ENCODE measurements around the gene FUT2. TPM values are rescaled to one million over a fixed set of nuclear protein-coding genes. Genes with fewer than 3 reads are reported as not detected.
"Not testable (repeated sequence)": the region's sequence is repeated elsewhere in the genome, so short reads cannot be mapped to it uniquely, and the experiment has no call there.

The FUT2 gene
- polyA plus RNA-seq, 2 donors, result 34.5 to 51.8 TPM

GRCh38 chr19:48689449-48689848, 6.3 kb upstream of the FUT2 start:
- Histone ChIP-seq H3K27me3 (ENCODE audit: control insufficient read depth in 1 of 2, insufficient read depth in 2 of 2, low read length in 2 of 2) (no peaks in the 10 kb centered on the region), H3K4me1 (ENCODE audit: control insufficient read depth in 2 of 2, insufficient read depth in 2 of 2, low read length in 1 of 2) (peaks cover 0 to 3% of the 10 kb centered on the region in 2 donors), H3K4me3 (ENCODE audit: low read depth in 1 of 2, low read length in 2 of 2) (no peak overlapping the region), H3K9me3 (ENCODE audit: control insufficient read depth in 2 of 2, insufficient read depth in 1 of 2, low read depth in 1 of 2, low read length in 1 of 2) (no peaks in the 10 kb centered on the region), H3K27ac (ENCODE audit: low read depth in 2 of 2, low read length in 1 of 2) (no peak overlapping the region), H3K36me3 (ENCODE audit: control insufficient read depth in 2 of 2, insufficient read depth in 2 of 2, low read length in 1 of 2) (no peaks in the 10 kb centered on the region)
- WGBS, 2 donors, result 36 to 41% methylated on average over 7 of the region's 7 CpGs

- H3K36me3 ChIP-seq (ENCODE audit: control insufficient read depth in 2 of 2, insufficient read depth in 2 of 2, low read length in 1 of 2); H3K4me1 ChIP-seq (ENCODE audit: control insufficient read depth in 2 of 2, insufficient read depth in 2 of 2, low read length in 1 of 2); H3K27me3 ChIP-seq (ENCODE audit: control insufficient read depth in 1 of 2, insufficient read depth in 2 of 2, low read length in 2 of 2); H3K9me3 ChIP-seq (ENCODE audit: control insufficient read depth in 2 of 2, insufficient read depth in 1 of 2, low read depth in 1 of 2, low read length in 1 of 2); H3K4me3 ChIP-seq (ENCODE audit: low read depth in 1 of 2, low read length in 2 of 2); H3K27ac ChIP-seq (ENCODE audit: low read depth in 2 of 2, low read length in 1 of 2): not testable (repeated sequence)
- WGBS, 2 donors, result 90 to 93% methylated on average over 9 of the region's 9 CpGs
Measured at GRCh38 chr19:48693629-48694028, 2.1 kb upstream of the FUT2 start.

GRCh38 chr19:48696353-48697010, 711 bp downstream of the FUT2 start:
- peak overlapping the region; percentile 58 to 70 for H3K4me3 ChIP-seq (ENCODE audit: low read depth in 1 of 2, low read length in 2 of 2)
- H3K36me3 ChIP-seq (ENCODE audit: control insufficient read depth in 2 of 2, insufficient read depth in 2 of 2, low read length in 1 of 2), result peaks cover 0 to 5% of the 10 kb centered on the region in 2 donors
- H3K4me1 ChIP-seq (ENCODE audit: control insufficient read depth in 2 of 2, insufficient read depth in 2 of 2, low read length in 1 of 2), result peaks cover 0 to 9% of the 10 kb centered on the region in 2 donors
- no peaks in the 10 kb centered on the region for H3K27me3 ChIP-seq (ENCODE audit: control insufficient read depth in 1 of 2, insufficient read depth in 2 of 2, low read length in 2 of 2)
- H3K9me3 ChIP-seq (ENCODE audit: control insufficient read depth in 2 of 2, insufficient read depth in 1 of 2, low read depth in 1 of 2, low read length in 1 of 2), result no peaks in the 10 kb centered on the region
- 5% methylated on average over 34 of the region's 34 CpGs for WGBS, 2 donors
- H3K27ac ChIP-seq (ENCODE audit: low read depth in 2 of 2, low read length in 1 of 2), result peak overlapping the region; percentile 95 to 97

GRCh38 chr19:48698046-48698445, 2.3 kb downstream of the FUT2 start:
- Histone ChIP-seq H3K27me3 (ENCODE audit: control insufficient read depth in 1 of 2, insufficient read depth in 2 of 2, low read length in 2 of 2) (no peaks in the 10 kb centered on the region), H3K36me3 (ENCODE audit: control insufficient read depth in 2 of 2, insufficient read depth in 2 of 2, low read length in 1 of 2) (peaks cover 0 to 10% of the 10 kb centered on the region in 2 donors), H3K9me3 (ENCODE audit: control insufficient read depth in 2 of 2, insufficient read depth in 1 of 2, low read depth in 1 of 2, low read length in 1 of 2) (no peaks in the 10 kb centered on the region), H3K27ac (ENCODE audit: low read depth in 2 of 2, low read length in 1 of 2) (peak overlapping the region in 1 of 2 donors; percentile 78), H3K4me3 (ENCODE audit: low read depth in 1 of 2, low read length in 2 of 2) (no peak overlapping the region), H3K4me1 (ENCODE audit: control insufficient read depth in 2 of 2, insufficient read depth in 2 of 2, low read length in 1 of 2) (peaks cover 0 to 9% of the 10 kb centered on the region in 2 donors)
- 37 to 50% methylated on average over 4 of the region's 4 CpGs for WGBS, 2 donors

- Histone ChIP-seq H3K4me1 (ENCODE audit: control insufficient read depth in 2 of 2, insufficient read depth in 2 of 2, low read length in 1 of 2) (no peaks in the 10 kb centered on the region), H3K27me3 (ENCODE audit: control insufficient read depth in 1 of 2, insufficient read depth in 2 of 2, low read length in 2 of 2) (no peaks in the 10 kb centered on the region), H3K4me3 (ENCODE audit: low read depth in 1 of 2, low read length in 2 of 2) (no peak overlapping the region), H3K27ac (ENCODE audit: low read depth in 2 of 2, low read length in 1 of 2) (no peak overlapping the region), H3K9me3 (ENCODE audit: control insufficient read depth in 2 of 2, insufficient read depth in 1 of 2, low read depth in 1 of 2, low read length in 1 of 2) (no peaks in the 10 kb centered on the region), H3K36me3 (ENCODE audit: control insufficient read depth in 2 of 2, insufficient read depth in 2 of 2, low read length in 1 of 2) (peaks cover 3 to 17% of the 10 kb centered on the region in 2 donors)
- WGBS, 2 donors, result 89 to 90% methylated on average over 13 of the region's 13 CpGs
Measured at GRCh38 chr19:48702701-48703100, 6.9 kb downstream of the FUT2 start.

GRCh38 chr19:48703316-48703715, 7.5 kb downstream of the FUT2 start:
- 93 to 94% methylated on average over 23 of the region's 23 CpGs for WGBS, 2 donors
- Histone ChIP-seq H3K27me3 (ENCODE audit: control insufficient read depth in 1 of 2, insufficient read depth in 2 of 2, low read length in 2 of 2) (no peaks in the 10 kb centered on the region), H3K36me3 (ENCODE audit: control insufficient read depth in 2 of 2, insufficient read depth in 2 of 2, low read length in 1 of 2) (peaks cover 3 to 14% of the 10 kb centered on the region in 2 donors), H3K9me3 (ENCODE audit: control insufficient read depth in 2 of 2, insufficient read depth in 1 of 2, low read depth in 1 of 2, low read length in 1 of 2) (no peaks in the 10 kb centered on the region), H3K4me3 (ENCODE audit: low read depth in 1 of 2, low read length in 2 of 2) (no peak overlapping the region), H3K27ac (ENCODE audit: low read depth in 2 of 2, low read length in 1 of 2) (no peak overlapping the region), H3K4me1 (ENCODE audit: control insufficient read depth in 2 of 2, insufficient read depth in 2 of 2, low read length in 1 of 2) (no peaks in the 10 kb centered on the region)

DNA sequence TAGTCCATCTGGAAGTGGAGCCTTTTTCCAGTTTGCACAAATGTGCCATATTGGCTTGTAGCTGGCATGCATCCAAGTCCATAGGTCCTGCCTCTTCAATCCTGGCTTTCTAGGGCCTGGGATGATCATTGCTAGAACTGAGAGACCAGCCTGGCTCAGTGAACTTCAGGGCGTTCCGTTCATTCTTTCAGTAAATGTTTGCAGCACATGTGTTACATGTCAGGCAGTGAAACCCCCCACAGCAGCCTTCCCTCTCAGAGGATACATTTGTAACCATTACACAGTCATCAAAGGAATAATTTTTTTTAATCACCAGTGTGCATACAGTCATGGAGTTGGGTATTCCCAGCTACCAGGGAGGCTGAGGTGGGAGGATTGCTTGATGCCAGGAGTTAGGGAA, 9.7 kb downstream of the FUT2 start:
- H3K4me1 ChIP-seq (ENCODE audit: control insufficient read depth in 2 of 2, insufficient read depth in 2 of 2, low read length in 1 of 2), result no peaks in the 10 kb centered on the region
- H3K27ac ChIP-seq (ENCODE audit: low read depth in 2 of 2, low read length in 1 of 2), result no peak overlapping the region
- H3K9me3 ChIP-seq (ENCODE audit: control insufficient read depth in 2 of 2, insufficient read depth in 1 of 2, low read depth in 1 of 2, low read length in 1 of 2), result no peaks in the 10 kb centered on the region
- no peak overlapping the region for H3K4me3 ChIP-seq (ENCODE audit: low read depth in 1 of 2, low read length in 2 of 2)
- no peaks in the 10 kb centered on the region for H3K27me3 ChIP-seq (ENCODE audit: control insufficient read depth in 1 of 2, insufficient read depth in 2 of 2, low read length in 2 of 2)
- WGBS, 2 donors, result 59 to 67% methylated on average over 2 of the region's 2 CpGs
- peaks cover 3 to 14% of the 10 kb centered on the region in 2 donors for H3K36me3 ChIP-seq (ENCODE audit: control insufficient read depth in 2 of 2, insufficient read depth in 2 of 2, low read length in 1 of 2)

DNA sequence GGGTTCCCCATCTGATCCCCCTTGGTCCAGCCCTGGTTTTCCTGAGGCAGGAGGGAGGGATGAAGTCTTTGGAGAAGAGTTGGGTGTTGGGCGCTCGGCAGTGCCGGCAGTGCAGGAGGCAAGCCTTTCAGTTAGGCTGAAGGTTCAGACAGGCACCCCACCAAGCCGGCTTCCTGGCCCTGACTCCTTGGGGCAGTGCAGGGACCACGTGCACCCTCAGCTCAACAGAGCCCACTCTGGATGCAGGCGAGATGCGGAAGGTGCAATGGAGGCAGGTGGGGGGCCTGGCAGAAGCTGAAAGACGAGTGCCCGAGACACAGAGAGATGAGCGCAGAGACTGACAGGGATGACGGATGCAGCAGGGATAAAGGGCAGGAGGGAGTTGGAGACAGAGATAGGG, 12.7 kb downstream of the FUT2 start:
- 62 to 64% methylated on average over 11 of the region's 11 CpGs for WGBS, 2 donors
- Histone ChIP-seq H3K27ac (ENCODE audit: low read depth in 2 of 2, low read length in 1 of 2) (no peak overlapping the region), H3K36me3 (ENCODE audit: control insufficient read depth in 2 of 2, insufficient read depth in 2 of 2, low read length in 1 of 2) (peaks cover 3% of the 10 kb centered on the region in 2 donors), H3K4me1 (ENCODE audit: control insufficient read depth in 2 of 2, insufficient read depth in 2 of 2, low read length in 1 of 2) (peaks cover 2 to 6% of the 10 kb centered on the region in 2 donors), H3K27me3 (ENCODE audit: control insufficient read depth in 1 of 2, insufficient read depth in 2 of 2, low read length in 2 of 2) (no peaks in the 10 kb centered on the region), H3K9me3 (ENCODE audit: control insufficient read depth in 2 of 2, insufficient read depth in 1 of 2, low read depth in 1 of 2, low read length in 1 of 2) (peaks cover 0 to 2% of the 10 kb centered on the region in 2 donors), H3K4me3 (ENCODE audit: low read depth in 1 of 2, low read length in 2 of 2) (no peak overlapping the region)

GRCh38 chr19:48711106-48711662, 15.4 kb downstream of the FUT2 start:
- H3K4me1 ChIP-seq (ENCODE audit: control insufficient read depth in 2 of 2, insufficient read depth in 2 of 2, low read length in 1 of 2), result peaks cover 8 to 15% of the 10 kb centered on the region in 2 donors
- 93% methylated on average over 4 of the region's 4 CpGs for WGBS, 2 donors

More at GRCh38 chr19:48711106-48711662, 15.4 kb downstream of the FUT2 start:
- peaks cover 0 to 2% of the 10 kb centered on the region in 2 donors for H3K9me3 ChIP-seq (ENCODE audit: control insufficient read depth in 2 of 2, insufficient read depth in 1 of 2, low read depth in 1 of 2, low read length in 1 of 2)
- H3K27ac ChIP-seq (ENCODE audit: low read depth in 2 of 2, low read length in 1 of 2), result no peak overlapping the region
- no peaks in the 10 kb centered on the region for H3K36me3 ChIP-seq (ENCODE audit: control insufficient read depth in 2 of 2, insufficient read depth in 2 of 2, low read length in 1 of 2)
- no peak overlapping the region for H3K4me3 ChIP-seq (ENCODE audit: low read depth in 1 of 2, low read length in 2 of 2)
- no peaks in the 10 kb centered on the region for H3K27me3 ChIP-seq (ENCODE audit: control insufficient read depth in 1 of 2, insufficient read depth in 2 of 2, low read length in 2 of 2)

Data from esophagus (tissue), 2 donors.